ENCODE measurements around the gene C2CD2L.

The C2CD2L gene

GRCh38 chr11:119112314-119113020, 5.3 kb downstream of the C2CD2L start:
- H3K27ac ChIP-seq = no peak overlapping the region
- TF ChIP-seq, protein P1, sequence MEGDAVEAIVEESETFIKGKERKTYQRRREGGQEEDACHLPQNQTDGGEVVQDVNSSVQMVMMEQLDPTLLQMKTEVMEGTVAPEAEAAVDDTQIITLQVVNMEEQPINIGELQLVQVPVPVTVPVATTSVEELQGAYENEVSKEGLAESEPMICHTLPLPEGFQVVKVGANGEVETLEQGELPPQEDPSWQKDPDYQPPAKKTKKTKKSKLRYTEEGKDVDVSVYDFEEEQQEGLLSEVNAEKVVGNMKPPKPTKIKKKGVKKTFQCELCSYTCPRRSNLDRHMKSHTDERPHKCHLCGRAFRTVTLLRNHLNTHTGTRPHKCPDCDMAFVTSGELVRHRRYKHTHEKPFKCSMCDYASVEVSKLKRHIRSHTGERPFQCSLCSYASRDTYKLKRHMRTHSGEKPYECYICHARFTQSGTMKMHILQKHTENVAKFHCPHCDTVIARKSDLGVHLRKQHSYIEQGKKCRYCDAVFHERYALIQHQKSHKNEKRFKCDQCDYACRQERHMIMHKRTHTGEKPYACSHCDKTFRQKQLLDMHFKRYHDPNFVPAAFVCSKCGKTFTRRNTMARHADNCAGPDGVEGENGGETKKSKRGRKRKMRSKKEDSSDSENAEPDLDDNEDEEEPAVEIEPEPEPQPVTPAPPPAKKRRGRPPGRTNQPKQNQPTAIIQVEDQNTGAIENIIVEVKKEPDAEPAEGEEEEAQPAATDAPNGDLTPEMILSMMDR (IDR thresholded peaks at IDR 0.05) = no peak
- no peak for TF ChIP-seq ZFX (IDR thresholded peaks at IDR 0.05; ENCODE audit: borderline replicate concordance)

GRCh38 chr11:119113716-119114115, 6.6 kb downstream of the C2CD2L start:
- H3K27ac ChIP-seq = no peak overlapping the region
- no peak for TF ChIP-seq ZFX (IDR thresholded peaks at IDR 0.05; ENCODE audit: borderline replicate concordance)
- TF ChIP-seq, protein P1 (IDR thresholded peaks at IDR 0.05) = no peak

GRCh38 chr11:119114351-119114750, 7.2 kb downstream of the C2CD2L start:
- TF ChIP-seq ZFX (IDR thresholded peaks at IDR 0.05; ENCODE audit: borderline replicate concordance) = no peak
- H3K27ac ChIP-seq = no peak overlapping the region

DNA sequence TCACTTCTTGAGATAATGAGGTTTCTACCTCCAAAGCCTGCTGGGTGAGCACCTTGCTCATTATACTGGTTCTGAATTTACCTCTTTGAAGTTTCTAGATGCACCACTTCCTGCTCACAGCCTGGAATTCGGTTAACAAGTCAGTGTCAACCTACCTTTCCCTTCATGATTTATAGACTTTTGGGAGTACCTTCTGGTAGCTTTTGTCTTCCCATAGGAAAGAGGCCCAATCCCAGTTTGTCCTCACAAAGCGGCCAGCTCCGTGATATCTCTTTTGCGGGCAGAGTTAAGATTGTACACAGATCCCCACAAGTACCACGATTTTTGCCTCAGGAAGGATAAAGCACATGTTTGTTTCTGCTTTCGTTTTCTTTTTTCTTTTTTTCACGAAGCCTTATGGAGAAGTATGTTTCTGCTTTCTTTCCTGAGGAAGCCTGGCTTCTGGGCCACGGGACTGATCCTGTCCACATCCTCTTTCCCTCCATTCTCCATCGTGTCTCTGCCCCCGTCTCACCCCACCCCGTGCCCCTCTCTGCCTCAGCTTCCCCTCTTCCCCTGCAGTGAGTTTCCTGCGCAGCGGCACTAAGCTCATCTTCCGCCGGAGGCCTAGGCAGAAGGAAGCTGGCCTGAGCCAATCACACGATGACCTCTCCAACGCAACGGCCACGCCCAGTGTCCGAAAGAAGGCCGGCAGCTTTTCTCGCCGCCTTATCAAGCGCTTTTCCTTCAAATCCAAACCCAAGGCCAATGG, 8.5 kb downstream of the C2CD2L start:
- TF ChIP-seq ZFX (IDR thresholded peaks at IDR 0.05; ENCODE audit: borderline replicate concordance) = no peak
- TF ChIP-seq, protein P1 (IDR thresholded peaks at IDR 0.05) = no peak
- no peak overlapping the region for H3K27ac ChIP-seq

- H3K27ac ChIP-seq = no peak overlapping the region
- TF ChIP-seq, protein P1 (IDR thresholded peaks at IDR 0.05) = no peak
- TF ChIP-seq ZFX (IDR thresholded peaks at IDR 0.05; ENCODE audit: borderline replicate concordance) = no peak
Measured at GRCh38 chr11:119116235-119116594, 9.1 kb downstream of the C2CD2L start.

GRCh38 chr11:119116601-119117000, 9.5 kb downstream of the C2CD2L start:
- no peak for TF ChIP-seq ZFX (IDR thresholded peaks at IDR 0.05; ENCODE audit: borderline replicate concordance)
- TF ChIP-seq, protein P1 (IDR thresholded peaks at IDR 0.05) = no peak
- H3K27ac ChIP-seq = no peak overlapping the region

DNA sequence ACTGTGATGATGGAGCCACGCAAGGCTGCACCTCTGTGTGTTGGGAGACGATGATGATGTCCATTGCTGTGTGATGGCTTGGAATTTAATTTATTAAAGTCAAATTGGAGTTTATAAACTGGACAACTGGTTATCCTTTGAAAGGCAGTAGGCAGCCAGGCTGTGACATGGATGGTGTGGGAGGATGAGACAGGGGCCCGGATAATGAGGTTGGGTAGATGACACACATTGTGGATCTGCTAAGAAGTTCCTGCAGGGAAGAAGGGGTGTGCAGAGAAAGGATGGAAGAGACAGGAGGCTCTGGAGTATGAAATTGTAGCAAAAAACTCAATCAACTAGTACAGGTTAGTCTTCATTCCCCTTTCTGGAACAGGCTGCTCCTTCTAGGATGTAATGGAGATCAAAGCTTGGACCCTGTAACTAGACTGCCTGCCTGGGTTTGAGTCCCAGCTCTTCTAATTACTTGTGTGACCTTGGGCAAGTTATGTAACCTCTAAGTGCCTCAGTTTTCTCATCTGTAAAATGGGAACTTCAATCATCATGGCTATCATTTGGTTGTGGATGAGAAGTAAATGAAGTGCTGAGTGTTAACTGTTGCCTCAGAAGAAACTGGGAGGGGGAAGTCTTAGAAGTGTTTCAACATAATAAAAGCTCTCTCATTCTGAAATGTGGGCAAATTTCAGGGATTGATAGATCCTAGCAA, 10.0 kb downstream of the C2CD2L start:
- TF ChIP-seq, protein P1 (IDR thresholded peaks at IDR 0.05) = no peak
- TF ChIP-seq ZFX (IDR thresholded peaks at IDR 0.05; ENCODE audit: borderline replicate concordance) = no peak
- H3K27ac ChIP-seq = no peak overlapping the region

Measured in 22Rv1 (cell line).